OCI-LY3 (cell line): ENCODE measurements around the gene SORBS1.

Experiments
- CTCF ChIP-seq: fragments of 200-600, 300-600 bp; sonication (generic); IDR thresholded peaks from 2 replicates; pipeline ENCODE4 v1.5.1; 2014; ENCODE audit warnings: antibody characterized with exemption, low read length, low read depth
- EZH2phosphoT487 ChIP-seq: fragments of 200-600 bp; shearing (Covaris generic); IDR thresholded peaks from 2 replicates; pipeline ENCODE4 v1.6.1; 2018; ENCODE audit warnings: antibody characterized with exemption, mixed run types, low read depth

- TF ChIP-seq CTCF = no peak
- TF ChIP-seq EZH2phosphoT487 = no peak
These were observed 55.5 kb downstream of the SORBS1 start for GRCh38 chr10:95505641-95506040.
